K562 (cell line): ENCODE results near the gene ZFP3. TPM values are rescaled to one million over a fixed set of nuclear protein-coding genes. Genes with fewer than 3 reads are reported as not detected.

ENCODE experiments used
- ATAC-seq: fragments of 200-7000 bp; cut with Tn5 transposase; 3 replicates; pipeline ENCODE4 v1.9.1; 2020; ENCODE audit warnings: moderate library complexity
- BruUV-seq: library from RNA; stranded (reverse); fragments of 400-500 nt; replicated peaks from 2 replicates; lab custom pipeline; 2021; lab: Mats Ljungman, UMichigan
- CTCF ChIA-PET: fragments of 300-600 bp; formaldehyde crosslinking; extraction: SDS; loops from one replicate; lab custom pipeline; 2021; ENCODE audit warnings: low intra/inter-chr PET ratio; lab: Yijun Ruan, JAX
- POLR2A ChIA-PET: fragments of 300-600, 350-650 bp; sonication (Branson Sonifier 250); formaldehyde crosslinking; extraction: SDS; loops from one replicate; lab custom pipeline; 2021; ENCODE audit warnings: antibody characterized with exemption, inconsistent platforms; lab: Yijun Ruan, JAX
- DNase-seq, 4 experiments: peaks; one replicate each; pipeline versions ENCODE4 v3.0.0 to v3.0.0-alpha.2; 2011 to 2018; ENCODE audit warnings: low spot score in 3 of 4, mixed read lengths in 3 of 4; ENCODE audit errors: extremely low read depth in 1 of 4
- FAIRE-seq: peaks from 2 replicates; lab custom pipeline; 2011; peaks lifted over from hg19 to GRCh38; lab: Jason Lieb, UNC
- H2AFZ ChIP-seq: 2 replicates; pipeline ENCODE4 v1.6.0; 2011; ENCODE audit warnings: low read depth, low read length, control low read depth, inconsistent platforms
- H3K27ac ChIP-seq: fragments of 200-600 bp; 3 replicates; pipeline ENCODE4 v1.8.0; 2011; ENCODE audit warnings: low read depth, mild to moderate bottlenecking, control low read depth, inconsistent platforms, low read length, moderate library complexity, mixed read lengths; ENCODE audit errors: extremely low read depth
- H3K27me3 ChIP-seq, 2 experiments: fragments of 300-600 bp in 1 of 2; 2 replicates in 1 of 2; 3 replicates in 1 of 2; pipeline versions ENCODE4 v1.6.0 to v1.8.0; 2011; ENCODE audit warnings: inconsistent platforms in 2 of 2, low read length in 2 of 2, mild to moderate bottlenecking in 1 of 2, mixed read lengths in 1 of 2, moderate library complexity in 1 of 2; ENCODE audit not compliant: control insufficient read depth in 2 of 2, insufficient read depth in 2 of 2
- H3K36me3 ChIP-seq: fragments of 300-600 bp; 3 replicates; pipeline ENCODE4 v1.8.0; 2011; ENCODE audit warnings: mild to moderate bottlenecking, low read length, inconsistent platforms; ENCODE audit not compliant: control insufficient read depth, insufficient read depth
- H3K4me1 ChIP-seq, 2 experiments: fragments of 200-600 bp in 1 of 2; replicated peaks in 1 of 2; 2 replicates in 1 of 2; 3 replicates in 1 of 2; pipeline versions ENCODE4 v1.5.1 to v1.8.0; 2011; ENCODE audit warnings: inconsistent platforms in 2 of 2, low read length in 2 of 2, mild to moderate bottlenecking in 1 of 2, mixed read lengths in 1 of 2, moderate library complexity in 1 of 2; ENCODE audit not compliant: control insufficient read depth in 2 of 2, insufficient read depth in 2 of 2
- H3K4me2 ChIP-seq: 2 replicates; pipeline ENCODE4 v1.6.1; 2011; ENCODE audit warnings: low read length, control low read depth, inconsistent platforms, mixed read lengths; ENCODE audit not compliant: insufficient read depth
- H3K4me3 ChIP-seq: fragments of 200-600 bp; sonication (generic), shearing (Covaris generic); 2 replicates; pipeline ENCODE4 v1.5.1; 2016; ENCODE audit warnings: control low read depth, inconsistent platforms
- H3K79me2 ChIP-seq: fragments of 200-600 bp; 3 replicates; pipeline ENCODE4 v1.8.0; 2011; ENCODE audit warnings: low read length, inconsistent platforms; ENCODE audit not compliant: control insufficient read depth, insufficient read depth
- H3K9ac ChIP-seq, 2 experiments: 2 replicates each; pipeline versions ENCODE4 v1.6.0 to v1.6.1; 2011; ENCODE audit warnings: low read depth in 2 of 2, low read length in 2 of 2, control low read depth in 1 of 2, inconsistent platforms in 1 of 2, mild to moderate bottlenecking in 1 of 2, mixed read lengths in 1 of 2; ENCODE audit not compliant: insufficient read depth in 1 of 2
- H3K9me1 ChIP-seq: one replicate; pipeline ENCODE4 v1.6.0; 2011; ENCODE audit warnings: inconsistent platforms, mild to moderate bottlenecking, low read length, moderate library complexity; ENCODE audit not compliant: control insufficient read depth, insufficient read depth
- H3K9me3 ChIP-seq: replicated peaks from 2 replicates; pipeline ENCODE4 v1.5.1; 2011; ENCODE audit warnings: low read depth, low read length, inconsistent platforms; ENCODE audit not compliant: control insufficient read depth, insufficient read depth
- H4K20me1 ChIP-seq: replicated peaks from 2 replicates; pipeline ENCODE4 v1.6.1; 2011; ENCODE audit warnings: low read length, inconsistent platforms, mixed read lengths; ENCODE audit not compliant: control insufficient read depth, insufficient read depth
- BRD9 ChIP-seq: fragments of 450-650 bp; IDR thresholded peaks from 2 replicates; pipeline ENCODE4 v1.6.1; 2018; ENCODE audit warnings: low read depth; ENCODE audit not compliant: partially characterized antibody
- CBFA2T3 ChIP-seq: fragments of 450-650 bp; IDR thresholded peaks from 2 replicates; pipeline ENCODE4 v1.6.1; 2017
- CEBPZ ChIP-seq: fragments of 150-350 bp; IDR thresholded peaks from 2 replicates; pipeline ENCODE4 v1.6.1; 2014; ENCODE audit warnings: low read depth, mild to moderate bottlenecking, low read length, borderline replicate concordance
- HES1 ChIP-seq: fragments of 450-650 bp; IDR thresholded peaks from 2 replicates; pipeline ENCODE4 v1.6.1; 2016; ENCODE audit warnings: low read depth, mild to moderate bottlenecking, moderate library complexity
- JUND ChIP-seq, 2 experiments: IDR thresholded peaks; 2 replicates in 1 of 2; 3 replicates in 1 of 2; pipeline ENCODE4 v1.6.1; 2011; ENCODE audit warnings: borderline replicate concordance in 2 of 2, low read depth in 2 of 2, low read length in 2 of 2, improper control_type of control experiment in 1 of 2, missing biosample characterization in 1 of 2, missing genetic modification characterization in 1 of 2, missing genetic modification reagents in 1 of 2
- LARP7 ChIP-seq: fragments of 450-650 bp; IDR thresholded peaks from 2 replicates; pipeline ENCODE4 v1.6.1; 2016
- MAFG ChIP-seq: fragments of 450-650 bp; conservative IDR thresholded peaks from 2 replicates; pipeline ENCODE4 v1.6.1; 2016; ENCODE audit warnings: missing genetic modification characterization, missing compliant biosample characterization
- POLR2AphosphoS5 ChIP-seq: IDR thresholded peaks from 2 replicates; pipeline ENCODE4 v1.6.1; 2011; ENCODE audit warnings: mild to moderate bottlenecking, low read depth, low read length, moderate library complexity; ENCODE audit not compliant: control insufficient read depth, insufficient read depth
- SIX5 ChIP-seq, 2 experiments: IDR thresholded peaks; 2 replicates each; pipeline ENCODE4 v1.6.1; 2011; ENCODE audit warnings: low read length in 2 of 2, borderline replicate concordance in 1 of 2, low read depth in 1 of 2, mild to moderate bottlenecking in 1 of 2, moderate library complexity in 1 of 2; ENCODE audit not compliant: insufficient read depth in 1 of 2
- TAF7 ChIP-seq: fragments of 450-650 bp; IDR thresholded peaks from 2 replicates; pipeline ENCODE4 v1.6.1; 2016; ENCODE audit warnings: missing genetic modification characterization, missing compliant biosample characterization
- WHSC1 ChIP-seq: IDR thresholded peaks from one replicate; pipeline ENCODE4 v1.6.1; 2012; ENCODE audit warnings: low read length, control low read depth, inconsistent platforms
- ZBTB7A ChIP-seq: IDR thresholded peaks from 2 replicates; pipeline ENCODE4 v1.6.1; 2011; ENCODE audit warnings: low read depth, mild to moderate bottlenecking, low read length, moderate library complexity, borderline replicate concordance; ENCODE audit not compliant: control insufficient read depth
- ZNF584 ChIP-seq: fragments of 200-800 bp; sonication (Bioruptor generic); IDR thresholded peaks from 2 replicates; pipeline ENCODE4 v1.6.1; 2016; ENCODE audit warnings: low read depth, mild to moderate bottlenecking, missing genetic modification characterization, missing compliant biosample characterization
- ZNF695 ChIP-seq: fragments of 450-650 bp; formaldehyde crosslinking; IDR thresholded peaks from 2 replicates; pipeline ENCODE4 v1.4.0; 2020; ENCODE audit warnings: mild to moderate bottlenecking, moderate library complexity
- WGBS: fragments of 100-300 bp; shearing (Covaris generic); methylation state at CpG from one replicate; pipeline ENCODE4 v1.1.6; 2016; ENCODE audit warnings: low coverage, mixed read lengths; ENCODE audit not compliant: insufficient coverage; ENCODE audit errors: missing lambda C conversion rate; 5-methylcytosine and 5-hydroxymethylcytosine counted together
- in situ Hi-C: fragments of 300-500 bp; cut with MboI; formaldehyde crosslinking; loops from 4 replicates; pipeline ENCODE4 v1.15.0; 2018; ENCODE audit warnings: inconsistent platforms, mixed read lengths
- intact Hi-C: fragments of 100-400 bp; cut with micrococcal nuclease; formaldehyde crosslinking; loops from 2 replicates; pipeline ENCODE4 v1.14.2; 2022
- polyA plus RNA-seq, 8 experiments: library from polyadenylated mRNA; depleted of rRNA in 4 of 8; stranded (reverse) in 5 of 8; unstranded in 3 of 8; fragments of >200 nt; fragmentation: Nextera tagmentation in 2 of 8; fragmentation: Illumina TruSeq in 1 of 8; extraction: Ambion mirVana in 2 of 8; extraction: Trizol in 1 of 8; gene quantifications; 2 replicates each; pipeline versions ENCODE4 v1.2.1 to v1.2.3, GENCODE V29; 2011 to 2014; ENCODE audit warnings: inconsistent platforms in 1 of 8, missing spikeins in 1 of 8
- total RNA-seq, 7 experiments: library from RNA; depleted of rRNA in 6 of 7; stranded (reverse); fragments of >200 nt in 6 of 7; fragmentation: Illumina TruSeq in 2 of 7; extraction: Trizol in 2 of 7; gene quantifications; 2 replicates each; pipeline versions ENCODE4 v1.2.1 to v1.2.3, GENCODE V29; 2011 to 2021; ENCODE audit warnings: low replicate concordance in 1 of 7
- TF ChIP-seq, protein P1 (sequence below): fragments of 450-650 bp; formaldehyde crosslinking; IDR thresholded peaks from 2 replicates; pipeline ENCODE4 v1.4.0; 2022; ENCODE audit warnings: missing genetic modification characterization
- TF ChIP-seq, protein P2 (sequence below): fragments of 250-450 bp; sonication (Bioruptor Pico); IDR thresholded peaks from 2 replicates; pipeline ENCODE4 v1.4.0; 2020; ENCODE audit warnings: mild to moderate bottlenecking, moderate library complexity

The ZFP3 gene
- total and polyA plus RNA-seq, 9 of the 15 experiments (the other 6 are each of a cell fraction or from before 2014, with no cell fraction given) = 0.04 TPM; not detected in 8

DNA sequence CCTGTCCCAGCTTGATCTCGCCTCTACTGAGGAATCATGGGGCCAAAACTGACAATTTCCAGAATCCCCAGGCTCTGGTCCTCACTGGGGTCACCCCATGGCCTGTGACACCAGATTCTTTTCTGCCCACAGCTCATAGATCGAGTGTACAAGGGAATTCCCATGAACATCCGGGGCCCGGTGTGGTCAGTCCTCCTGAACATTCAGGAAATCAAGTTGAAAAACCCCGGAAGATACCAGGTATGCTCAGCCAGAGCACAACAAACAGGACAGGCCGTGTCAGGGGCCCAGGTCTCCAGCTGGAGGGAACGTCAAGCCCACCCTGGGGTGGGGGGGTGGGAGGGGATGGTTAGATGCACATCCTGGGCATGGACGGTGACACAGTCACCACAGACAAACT, 55.0 kb downstream of the ZFP3 start:
- no peaks in the 10 kb centered on the region for H3K4me1 ChIP-seq
- H3K9ac ChIP-seq = no peak overlapping the region
- in situ Hi-C loops (no loop called here), intact Hi-C loops (no loop called here)
- no peak overlapping the region for H3K4me2 ChIP-seq
- ChIA-PET POLR2A (no interaction called here), CTCF (no interaction called here)
- FAIRE-seq (no peak), DNase-seq (no peak), ATAC-seq (no peak)
- H3K9me3 ChIP-seq = no peaks in the 10 kb centered on the region
- no TSS peak for BruUV-seq
- no peak overlapping the region for H3K27ac ChIP-seq
- H2AFZ ChIP-seq = no peak overlapping the region
- WGBS = 2% methylated on average over 7 of the region's 8 CpGs
- H3K4me3 ChIP-seq = no peak overlapping the region
- H3K27me3 ChIP-seq = peaks cover 0 to 48% of the 10 kb centered on the region in 2 experiments; a peak in 3 of 5 replicates
- TF ChIP-seq LARP7 (no peak), CBFA2T3 (no peak), ZBTB7A (no peak), TAF7 (tag) (no peak), POLR2AphosphoS5 (no peak), ZNF584 (CRISPR knock-in tag) (no peak), SIX5 (IDR thresholded peaks at IDR 0.05; ENCODE audit: borderline replicate concordance in 1 of 2, insufficient read depth in 1 of 2, low read depth in 1 of 2, low read length in 2 of 2) (no peak), BRD9 (no peak), HES1 (no peak), CEBPZ (no peak), WHSC1 (no peak), ZNF695 (no peak), JUND (IDR thresholded peaks at IDR 0.05; ENCODE audit: borderline replicate concordance, low read depth, low read length) (no peak), JUND (tag; IDR thresholded peaks at IDR 0.05; ENCODE audit: borderline replicate concordance, low read depth, low read length) (no peak), MAFG (tag) (no peak)
- TF ChIP-seq, protein P1, sequence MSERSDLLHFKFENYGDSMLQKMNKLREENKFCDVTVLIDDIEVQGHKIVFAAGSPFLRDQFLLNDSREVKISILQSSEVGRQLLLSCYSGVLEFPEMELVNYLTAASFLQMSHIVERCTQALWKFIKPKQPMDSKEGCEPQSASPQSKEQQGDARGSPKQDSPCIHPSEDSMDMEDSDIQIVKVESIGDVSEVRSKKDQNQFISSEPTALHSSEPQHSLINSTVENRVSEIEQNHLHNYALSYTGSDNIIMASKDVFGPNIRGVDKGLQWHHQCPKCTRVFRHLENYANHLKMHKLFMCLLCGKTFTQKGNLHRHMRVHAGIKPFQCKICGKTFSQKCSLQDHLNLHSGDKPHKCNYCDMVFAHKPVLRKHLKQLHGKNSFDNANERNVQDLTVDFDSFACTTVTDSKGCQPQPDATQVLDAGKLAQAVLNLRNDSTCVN = no peak
- TF ChIP-seq, protein P2, sequence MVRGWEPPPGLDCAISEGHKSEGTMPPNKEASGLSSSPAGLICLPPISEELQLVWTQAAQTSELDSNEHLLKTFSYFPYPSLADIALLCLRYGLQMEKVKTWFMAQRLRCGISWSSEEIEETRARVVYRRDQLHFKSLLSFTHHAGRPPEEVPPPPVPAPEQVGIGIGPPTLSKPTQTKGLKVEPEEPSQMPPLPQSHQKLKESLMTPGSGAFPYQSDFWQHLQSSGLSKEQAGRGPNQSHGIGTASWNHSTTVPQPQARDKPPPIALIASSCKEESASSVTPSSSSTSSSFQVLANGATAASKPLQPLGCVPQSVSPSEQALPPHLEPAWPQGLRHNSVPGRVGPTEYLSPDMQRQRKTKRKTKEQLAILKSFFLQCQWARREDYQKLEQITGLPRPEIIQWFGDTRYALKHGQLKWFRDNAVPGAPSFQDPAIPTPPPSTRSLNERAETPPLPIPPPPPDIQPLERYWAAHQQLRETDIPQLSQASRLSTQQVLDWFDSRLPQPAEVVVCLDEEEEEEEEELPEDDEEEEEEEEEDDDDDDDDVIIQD (CRISPR knock-in tag) = no peak
- H3K36me3 ChIP-seq = no peaks in the 10 kb centered on the region
- no peaks in the 10 kb centered on the region for H4K20me1 ChIP-seq
- H3K79me2 ChIP-seq = no peaks in the 10 kb centered on the region
- no peaks in the 10 kb centered on the region for H3K9me1 ChIP-seq
